HS-5 (cell line): ENCODE measurements around the gene TACR1.
"Not testable (repeated sequence)": the region's sequence is repeated elsewhere in the genome, so short reads cannot be mapped to it uniquely, and the experiment has no call there.

Experiments used
- DNase-seq: peaks from one replicate; pipeline ENCODE4 v3.0.0-alpha.2; 2012; ENCODE audit warnings: low read depth

Gene TACR1

GRCh38 chr2:75146221-75146605 is 53.1 kb downstream of the TACR1 start:
- DNase-seq = not testable (repeated sequence)

- no peak for DNase-seq
These were observed 57.2 kb downstream of the TACR1 start for GRCh38 chr2:75142081-75142480.

GRCh38 chr2:75140288-75140687 is 59.0 kb downstream of the TACR1 start:
- no peak for DNase-seq

GRCh38 chr2:75139171-75139570 is 60.1 kb downstream of the TACR1 start:
- DNase-seq = no peak

GRCh38 chr2:75138528-75138927 is 60.8 kb downstream of the TACR1 start:
- DNase-seq = no peak

- DNase-seq = no peak
These were observed 63.4 kb downstream of the TACR1 start for GRCh38 chr2:75135776-75136400.

GRCh38 chr2:75134860-75135259 is 64.5 kb downstream of the TACR1 start:
- no peak for DNase-seq

GRCh38 chr2:75133621-75134570 is 65.4 kb downstream of the TACR1 start:
- no peak for DNase-seq

- DNase-seq = no peak
These were observed 69.1 kb downstream of the TACR1 start for GRCh38 chr2:75130171-75130570.

- DNase-seq = no peak
These were observed 75.4 kb downstream of the TACR1 start for GRCh38 chr2:75123876-75124275.

GRCh38 chr2:75113231-75113869 is 86.0 kb downstream of the TACR1 start:
- DNase-seq = no peak

GRCh38 chr2:75108937-75109482 is 90.3 kb downstream of the TACR1 start:
- DNase-seq = no peak

GRCh38 chr2:75102011-75102410 is 97.3 kb downstream of the TACR1 start:
- no peak for DNase-seq

GRCh38 chr2:75100801-75101151 is 98.5 kb downstream of the TACR1 start:
- no peak for DNase-seq

GRCh38 chr2:75100011-75100800 is 99.1 kb downstream of the TACR1 start:
- peak; percentile 77 for DNase-seq

- DNase-seq = no peak
These were observed 99.8 kb downstream of the TACR1 start for GRCh38 chr2:75099521-75099922.

GRCh38 chr2:75098856-75099255 is 100.5 kb downstream of the TACR1 start:
- DNase-seq = peak; percentile 1

- no peak for DNase-seq
These were observed 101.5 kb downstream of the TACR1 start for GRCh38 chr2:75097831-75098230.

GRCh38 chr2:75094405-75094804 is 104.9 kb downstream of the TACR1 start:
- DNase-seq = no peak

- DNase-seq = no peak
These were observed 108.4 kb downstream of the TACR1 start for GRCh38 chr2:75090770-75091515.

GRCh38 chr2:75089471-75089870 is 109.8 kb downstream of the TACR1 start:
- DNase-seq = no peak
